SK-N-SH treated with all-trans-retinoic acid at 6 μM for 48 hours (cell line): Measurements from ENCODE around the gene ESAM.

Experiments used
- ATAC-seq: fragments of 200-7000 bp; cut with Tn5 transposase; 3 replicates; pipeline ENCODE4 v1.9.1; 2020; ENCODE audit warnings: mild to moderate bottlenecking, moderate library complexity
- ARNTL ChIP-seq: fragments of 450-650 bp; formaldehyde crosslinking; IDR thresholded peaks from 2 replicates; pipeline ENCODE4 v1.5.0; 2020; ENCODE audit warnings: low read depth, mild to moderate bottlenecking, moderate library complexity, borderline replicate concordance
- BACH2 ChIP-seq: fragments of 250-450 bp; sonication (Bioruptor Pico); IDR thresholded peaks from 2 replicates; pipeline ENCODE4 v1.9.0; 2021; ENCODE audit warnings: mild to moderate bottlenecking, borderline replicate concordance
- CSDC2 ChIP-seq: fragments of 250-450 bp; sonication (Bioruptor Pico); IDR thresholded peaks from 2 replicates; pipeline ENCODE4 v1.5.0; 2020; ENCODE audit warnings: mild to moderate bottlenecking, moderate library complexity
- ESRRG ChIP-seq: fragments of 250-450 bp; sonication (Bioruptor Pico); IDR thresholded peaks from 2 replicates; pipeline ENCODE4 v1.6.1; 2021; ENCODE audit warnings: mild to moderate bottlenecking
- GLIS3 ChIP-seq: fragments of 250-450 bp; sonication (Bioruptor Pico); IDR thresholded peaks from 2 replicates; pipeline ENCODE4 v1.5.0; 2020; ENCODE audit warnings: mild to moderate bottlenecking, moderate library complexity
- ISL1 ChIP-seq: fragments of 250-450 bp; sonication (Bioruptor Pico); IDR thresholded peaks from 2 replicates; pipeline ENCODE4 v2.1.2; 2022; ENCODE audit warnings: mild to moderate bottlenecking, moderate library complexity
- OSR1 ChIP-seq: fragments of 250-450 bp; sonication (Bioruptor Pico); IDR thresholded peaks from 2 replicates; pipeline ENCODE4 v1.8.0; 2022; ENCODE audit warnings: moderate library complexity, mild to moderate bottlenecking, inconsistent platforms
- PPARA ChIP-seq: fragments of 250-450 bp; sonication (Bioruptor Pico); IDR thresholded peaks from 2 replicates; pipeline ENCODE4 v1.5.0; 2020; ENCODE audit warnings: mild to moderate bottlenecking, borderline replicate concordance
- RARB ChIP-seq: fragments of 250-450 bp; sonication (Bioruptor Pico); IDR thresholded peaks from 2 replicates; pipeline ENCODE4 v1.8.0; 2021; ENCODE audit warnings: mild to moderate bottlenecking, moderate library complexity
- SNAI2 ChIP-seq: fragments of 250-450 bp; sonication (Bioruptor Pico); IDR thresholded peaks from 2 replicates; pipeline ENCODE4 v1.5.0; 2020; ENCODE audit warnings: mild to moderate bottlenecking, moderate library complexity
- TCF4 ChIP-seq: fragments of 250-450 bp; sonication (Bioruptor Pico); IDR thresholded peaks from 2 replicates; pipeline ENCODE4 v1.8.0; 2021; ENCODE audit warnings: mild to moderate bottlenecking, moderate library complexity, borderline replicate concordance
- TOX ChIP-seq: fragments of 250-450 bp; sonication (Bioruptor Pico); IDR thresholded peaks from 2 replicates; pipeline ENCODE4 v1.8.0; 2021; ENCODE audit warnings: mild to moderate bottlenecking, moderate library complexity, borderline replicate concordance
- ZC3H10 ChIP-seq: fragments of 250-450 bp; sonication (Bioruptor Pico); IDR thresholded peaks from 2 replicates; pipeline ENCODE4 v1.5.1; 2021; ENCODE audit warnings: mild to moderate bottlenecking, moderate library complexity
- ZFP3 ChIP-seq: fragments of 250-450 bp; sonication (Bioruptor Pico); IDR thresholded peaks from 2 replicates; pipeline ENCODE4 v1.5.0; 2020; ENCODE audit warnings: mild to moderate bottlenecking, moderate library complexity
- ZFP30 ChIP-seq: fragments of 450-650 bp; formaldehyde crosslinking; IDR thresholded peaks from 2 replicates; pipeline ENCODE4 v1.5.0; 2022; ENCODE audit warnings: mild to moderate bottlenecking, moderate library complexity
- ZNF565 ChIP-seq: fragments of 450-650 bp; formaldehyde crosslinking; conservative IDR thresholded peaks from 2 replicates; pipeline ENCODE4 v1.5.0; 2020; ENCODE audit warnings: low read depth, mild to moderate bottlenecking, moderate library complexity
- ZNF70 ChIP-seq: fragments of 450-650 bp; formaldehyde crosslinking; IDR thresholded peaks from 2 replicates; pipeline ENCODE4 v1.5.0; 2020; ENCODE audit warnings: mild to moderate bottlenecking, moderate library complexity
- ZNF8 ChIP-seq: fragments of 450-650 bp; formaldehyde crosslinking; IDR thresholded peaks from 2 replicates; pipeline ENCODE4 v1.5.0; 2020; ENCODE audit warnings: mild to moderate bottlenecking, moderate library complexity
- TF ChIP-seq, protein P1 (sequence below): fragments of 250-450 bp; sonication (Bioruptor Pico); IDR thresholded peaks from 2 replicates; pipeline ENCODE4 v1.5.1; 2021; ENCODE audit warnings: mild to moderate bottlenecking, moderate library complexity
- TF ChIP-seq, protein P2 (sequence below): fragments of 250-450 bp; sonication (Bioruptor Pico); IDR thresholded peaks from 2 replicates; pipeline ENCODE4 v1.5.1; 2020; ENCODE audit warnings: low read depth, mild to moderate bottlenecking, moderate library complexity
- TF ChIP-seq, protein P3 (sequence below): fragments of 250-450 bp; sonication (Bioruptor Pico); IDR thresholded peaks from 2 replicates; pipeline ENCODE4 v1.8.0; 2020; ENCODE audit warnings: mild to moderate bottlenecking, moderate library complexity, borderline replicate concordance
- TF ChIP-seq, protein P4 (sequence below): fragments of 250-450 bp; sonication (Bioruptor Pico); IDR thresholded peaks from 2 replicates; pipeline ENCODE4 v1.5.0; 2020; ENCODE audit warnings: mild to moderate bottlenecking, moderate library complexity

ESAM gene

DNA sequence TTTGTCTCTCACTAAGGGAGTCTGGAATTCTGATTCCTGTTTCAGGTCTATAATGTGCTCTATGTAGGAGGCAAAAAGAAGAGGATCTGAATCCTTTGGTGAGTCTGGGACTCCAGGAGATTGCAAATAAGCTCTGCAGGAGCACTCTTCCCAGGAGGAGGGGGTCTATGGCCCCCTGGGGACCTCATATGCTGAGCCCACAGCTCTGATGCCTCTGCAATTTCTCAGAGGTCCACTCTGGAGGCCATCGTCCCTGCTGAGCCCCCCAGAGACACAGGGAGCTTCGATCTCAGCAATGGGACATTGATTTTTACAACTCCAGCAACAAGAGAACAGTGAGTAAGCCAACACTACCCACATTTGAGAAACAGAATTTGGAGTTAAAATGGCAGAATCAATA is 42.6 kb downstream of the ESAM start:
- TF ChIP-seq ZNF8 (CRISPR knock-in tag) (no peak), GLIS3 (CRISPR knock-in tag) (no peak), SNAI2 (CRISPR knock-in tag) (no peak), RARB (CRISPR knock-in tag) (no peak), ZFP30 (no peak), ZC3H10 (no peak), ISL1 (CRISPR knock-in tag) (no peak), TOX (CRISPR knock-in tag) (no peak), BACH2 (no peak), ESRRG (CRISPR knock-in tag) (no peak), PPARA (CRISPR knock-in tag) (no peak), ZNF565 (CRISPR knock-in tag) (no peak), CSDC2 (CRISPR knock-in tag) (no peak), TCF4 (no peak), ZNF70 (CRISPR knock-in tag) (no peak), OSR1 (CRISPR knock-in tag) (no peak)
- TF ChIP-seq, protein P1, sequence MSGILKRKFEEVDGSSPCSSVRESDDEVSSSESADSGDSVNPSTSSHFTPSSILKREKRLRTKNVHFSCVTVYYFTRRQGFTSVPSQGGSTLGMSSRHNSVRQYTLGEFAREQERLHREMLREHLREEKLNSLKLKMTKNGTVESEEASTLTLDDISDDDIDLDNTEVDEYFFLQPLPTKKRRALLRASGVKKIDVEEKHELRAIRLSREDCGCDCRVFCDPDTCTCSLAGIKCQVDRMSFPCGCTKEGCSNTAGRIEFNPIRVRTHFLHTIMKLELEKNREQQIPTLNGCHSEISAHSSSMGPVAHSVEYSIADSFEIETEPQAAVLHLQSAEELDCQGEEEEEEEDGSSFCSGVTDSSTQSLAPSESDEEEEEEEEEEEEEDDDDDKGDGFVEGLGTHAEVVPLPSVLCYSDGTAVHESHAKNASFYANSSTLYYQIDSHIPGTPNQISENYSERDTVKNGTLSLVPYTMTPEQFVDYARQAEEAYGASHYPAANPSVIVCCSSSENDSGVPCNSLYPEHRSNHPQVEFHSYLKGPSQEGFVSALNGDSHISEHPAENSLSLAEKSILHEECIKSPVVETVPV (CRISPR knock-in tag), result no peak
- TF ChIP-seq, protein P2, sequence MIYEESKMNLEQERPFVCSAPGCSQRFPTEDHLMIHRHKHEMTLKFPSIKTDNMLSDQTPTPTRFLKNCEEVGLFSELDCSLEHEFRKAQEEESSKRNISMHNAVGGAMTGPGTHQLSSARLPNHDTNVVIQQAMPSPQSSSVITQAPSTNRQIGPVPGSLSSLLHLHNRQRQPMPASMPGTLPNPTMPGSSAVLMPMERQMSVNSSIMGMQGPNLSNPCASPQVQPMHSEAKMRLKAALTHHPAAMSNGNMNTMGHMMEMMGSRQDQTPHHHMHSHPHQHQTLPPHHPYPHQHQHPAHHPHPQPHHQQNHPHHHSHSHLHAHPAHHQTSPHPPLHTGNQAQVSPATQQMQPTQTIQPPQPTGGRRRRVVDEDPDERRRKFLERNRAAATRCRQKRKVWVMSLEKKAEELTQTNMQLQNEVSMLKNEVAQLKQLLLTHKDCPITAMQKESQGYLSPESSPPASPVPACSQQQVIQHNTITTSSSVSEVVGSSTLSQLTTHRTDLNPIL (CRISPR knock-in tag), result no peak
- TF ChIP-seq, protein P3, sequence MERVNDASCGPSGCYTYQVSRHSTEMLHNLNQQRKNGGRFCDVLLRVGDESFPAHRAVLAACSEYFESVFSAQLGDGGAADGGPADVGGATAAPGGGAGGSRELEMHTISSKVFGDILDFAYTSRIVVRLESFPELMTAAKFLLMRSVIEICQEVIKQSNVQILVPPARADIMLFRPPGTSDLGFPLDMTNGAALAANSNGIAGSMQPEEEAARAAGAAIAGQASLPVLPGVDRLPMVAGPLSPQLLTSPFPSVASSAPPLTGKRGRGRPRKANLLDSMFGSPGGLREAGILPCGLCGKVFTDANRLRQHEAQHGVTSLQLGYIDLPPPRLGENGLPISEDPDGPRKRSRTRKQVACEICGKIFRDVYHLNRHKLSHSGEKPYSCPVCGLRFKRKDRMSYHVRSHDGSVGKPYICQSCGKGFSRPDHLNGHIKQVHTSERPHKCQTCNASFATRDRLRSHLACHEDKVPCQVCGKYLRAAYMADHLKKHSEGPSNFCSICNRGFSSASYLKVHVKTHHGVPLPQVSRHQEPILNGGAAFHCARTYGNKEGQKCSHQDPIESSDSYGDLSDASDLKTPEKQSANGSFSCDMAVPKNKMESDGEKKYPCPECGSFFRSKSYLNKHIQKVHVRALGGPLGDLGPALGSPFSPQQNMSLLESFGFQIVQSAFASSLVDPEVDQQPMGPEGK (CRISPR knock-in tag), result no peak
- TF ChIP-seq, protein P4, sequence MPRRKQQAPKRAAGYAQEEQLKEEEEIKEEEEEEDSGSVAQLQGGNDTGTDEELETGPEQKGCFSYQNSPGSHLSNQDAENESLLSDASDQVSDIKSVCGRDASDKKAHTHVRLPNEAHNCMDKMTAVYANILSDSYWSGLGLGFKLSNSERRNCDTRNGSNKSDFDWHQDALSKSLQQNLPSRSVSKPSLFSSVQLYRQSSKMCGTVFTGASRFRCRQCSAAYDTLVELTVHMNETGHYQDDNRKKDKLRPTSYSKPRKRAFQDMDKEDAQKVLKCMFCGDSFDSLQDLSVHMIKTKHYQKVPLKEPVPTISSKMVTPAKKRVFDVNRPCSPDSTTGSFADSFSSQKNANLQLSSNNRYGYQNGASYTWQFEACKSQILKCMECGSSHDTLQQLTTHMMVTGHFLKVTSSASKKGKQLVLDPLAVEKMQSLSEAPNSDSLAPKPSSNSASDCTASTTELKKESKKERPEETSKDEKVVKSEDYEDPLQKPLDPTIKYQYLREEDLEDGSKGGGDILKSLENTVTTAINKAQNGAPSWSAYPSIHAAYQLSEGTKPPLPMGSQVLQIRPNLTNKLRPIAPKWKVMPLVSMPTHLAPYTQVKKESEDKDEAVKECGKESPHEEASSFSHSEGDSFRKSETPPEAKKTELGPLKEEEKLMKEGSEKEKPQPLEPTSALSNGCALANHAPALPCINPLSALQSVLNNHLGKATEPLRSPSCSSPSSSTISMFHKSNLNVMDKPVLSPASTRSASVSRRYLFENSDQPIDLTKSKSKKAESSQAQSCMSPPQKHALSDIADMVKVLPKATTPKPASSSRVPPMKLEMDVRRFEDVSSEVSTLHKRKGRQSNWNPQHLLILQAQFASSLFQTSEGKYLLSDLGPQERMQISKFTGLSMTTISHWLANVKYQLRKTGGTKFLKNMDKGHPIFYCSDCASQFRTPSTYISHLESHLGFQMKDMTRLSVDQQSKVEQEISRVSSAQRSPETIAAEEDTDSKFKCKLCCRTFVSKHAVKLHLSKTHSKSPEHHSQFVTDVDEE (CRISPR knock-in tag), result no peak
- ATAC-seq, result no peak

DNA sequence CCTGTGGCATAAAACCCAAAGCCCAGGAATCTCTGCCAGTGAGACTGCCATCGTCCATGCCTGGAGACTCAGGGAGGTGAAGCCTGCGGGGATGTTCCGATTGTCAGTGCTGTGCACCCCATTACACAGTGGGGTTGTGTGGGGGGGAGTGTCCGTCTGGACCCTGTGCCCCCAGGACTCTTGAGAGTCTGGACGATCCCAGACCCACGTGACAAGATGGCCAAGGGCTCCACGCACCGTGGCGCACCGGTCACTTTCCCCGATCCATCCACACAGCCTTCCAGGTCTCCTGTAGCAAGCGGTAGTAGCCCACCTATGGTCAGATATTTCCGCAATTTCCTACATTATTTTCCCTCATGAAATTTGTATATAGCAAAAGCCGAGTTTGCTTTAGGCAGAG is 43.3 kb downstream of the ESAM start:
- no peak for TF ChIP-seq TCF4
- TF ChIP-seq ZC3H10, result no peak
- TF ChIP-seq BACH2, result no peak
- TF ChIP-seq, protein P2 (CRISPR knock-in tag), result no peak
- TF ChIP-seq ZFP3, result no peak
- TF ChIP-seq RARB (CRISPR knock-in tag), result no peak
- no peak for TF ChIP-seq TOX (CRISPR knock-in tag)
- TF ChIP-seq ISL1 (CRISPR knock-in tag), result no peak
- TF ChIP-seq ZFP30, result no peak
- no peak for TF ChIP-seq ZNF70 (CRISPR knock-in tag)
- TF ChIP-seq, all 23 proteins: peak for 0
- ATAC-seq, result no peak

DNA sequence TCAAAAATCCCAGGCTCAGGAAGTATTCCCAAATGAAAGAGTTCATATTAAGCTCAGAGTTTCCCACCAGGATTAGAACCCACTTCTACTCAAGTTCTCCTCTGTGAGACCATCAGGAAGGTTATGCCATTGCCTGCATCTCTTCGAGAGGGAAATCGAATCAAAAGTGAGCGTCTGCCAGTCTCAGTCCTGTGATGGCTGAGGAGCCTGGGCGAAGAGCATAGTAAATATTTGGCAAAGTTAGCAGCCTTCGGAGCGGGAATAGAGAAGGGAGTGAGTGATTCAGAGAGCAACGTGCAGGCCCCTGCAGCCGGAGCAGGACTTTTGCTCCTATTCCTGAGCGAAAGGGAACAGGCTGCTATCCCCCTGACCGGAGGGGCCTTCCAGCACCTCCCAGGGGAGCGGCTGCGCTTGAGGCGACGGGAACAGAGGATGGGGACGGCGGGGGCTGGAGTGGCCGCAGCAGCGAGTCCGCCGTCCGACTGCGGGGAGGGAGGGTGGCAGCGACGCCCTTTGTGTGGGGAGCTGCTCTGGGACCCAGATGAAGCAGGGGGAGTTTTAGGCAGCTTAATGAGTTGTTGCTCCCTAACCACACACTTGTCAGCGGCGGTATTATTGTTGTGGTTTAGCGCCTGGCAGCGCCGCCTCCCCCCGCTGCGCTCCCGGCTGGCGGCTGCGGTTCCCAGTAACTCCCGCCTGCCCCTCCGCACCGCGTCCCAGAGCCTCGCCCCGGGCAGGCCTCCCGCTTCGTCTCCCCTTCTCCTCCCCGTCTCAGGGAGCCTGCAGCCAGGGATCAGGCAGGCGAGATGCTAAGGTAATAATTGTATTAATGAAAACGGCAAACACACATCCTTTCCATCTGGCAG is 44.1 kb downstream of the ESAM start:
- ATAC-seq, result peak; percentile 75
- TF ChIP-seq CSDC2 (CRISPR knock-in tag), result no peak
- no peak for TF ChIP-seq GLIS3 (CRISPR knock-in tag)
- no peak for TF ChIP-seq ISL1 (CRISPR knock-in tag)
- TF ChIP-seq PPARA (CRISPR knock-in tag), result no peak
- TF ChIP-seq ARNTL (CRISPR knock-in tag), result no peak
- TF ChIP-seq, protein P4 (CRISPR knock-in tag), result no peak
- TF ChIP-seq ZFP3, result no peak
- TF ChIP-seq RARB (CRISPR knock-in tag), result no peak
- no peak for TF ChIP-seq BACH2
- TF ChIP-seq SNAI2 (CRISPR knock-in tag), result no peak
- no peak for TF ChIP-seq TCF4
- TF ChIP-seq, all 23 proteins: peak for 0
